ENCODE measurements around the gene CACNA1S. TPM values are rescaled to one million over a fixed set of nuclear protein-coding genes. Genes with fewer than 3 reads are reported as not detected.

CACNA1S gene
- polyA plus RNA-seq, 1 donor from 2014 or later: not detected

DNA sequence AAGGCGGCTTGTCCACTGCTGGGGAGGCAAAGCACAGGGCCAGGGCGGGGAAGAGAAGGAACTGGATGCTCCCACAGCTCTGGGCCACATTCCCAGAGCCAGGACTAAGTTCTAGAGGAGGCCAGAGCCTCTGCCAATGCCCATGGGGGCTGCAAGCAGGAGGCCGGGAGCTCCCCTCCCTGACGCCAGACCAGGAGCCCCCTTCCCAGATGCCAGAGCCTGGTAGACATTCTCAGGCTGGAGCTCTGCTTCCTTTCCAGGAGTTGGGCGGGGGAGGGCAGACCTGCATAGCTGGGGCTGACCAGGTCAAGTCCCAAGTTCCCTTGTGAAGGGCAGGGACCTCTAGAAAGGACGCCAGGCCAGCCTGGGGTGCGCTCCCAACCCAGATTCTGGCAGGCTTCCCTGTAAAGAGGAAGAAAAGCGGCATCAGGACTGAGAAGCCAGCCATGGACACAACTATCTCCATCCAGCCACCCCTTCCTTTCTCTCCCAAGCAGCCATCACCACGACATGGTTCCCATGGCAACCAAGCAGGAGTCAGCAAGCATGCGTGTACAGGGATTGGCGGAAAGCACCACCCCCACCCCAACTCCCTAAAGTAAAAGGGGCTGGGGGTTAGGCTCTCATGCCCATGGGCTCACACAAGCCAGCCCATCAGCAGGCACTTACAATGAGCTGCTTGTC is 102.1 kb downstream of the CACNA1S start:
- Mint-ChIP-seq H3K4me3 (peak overlapping the region in 1 of 4 donors; percentile 28), H3K9me3 (no peaks in the 10 kb centered on the region), H3K4me1 (peaks cover 16 to 26% (median 20%) of the 10 kb centered on the region in 3 donors), H3K27ac (no peak overlapping the region), H3K36me3 (peaks cover 2% of the 10 kb centered on the region), H3K27me3 (no peaks in the 10 kb centered on the region)

DNA sequence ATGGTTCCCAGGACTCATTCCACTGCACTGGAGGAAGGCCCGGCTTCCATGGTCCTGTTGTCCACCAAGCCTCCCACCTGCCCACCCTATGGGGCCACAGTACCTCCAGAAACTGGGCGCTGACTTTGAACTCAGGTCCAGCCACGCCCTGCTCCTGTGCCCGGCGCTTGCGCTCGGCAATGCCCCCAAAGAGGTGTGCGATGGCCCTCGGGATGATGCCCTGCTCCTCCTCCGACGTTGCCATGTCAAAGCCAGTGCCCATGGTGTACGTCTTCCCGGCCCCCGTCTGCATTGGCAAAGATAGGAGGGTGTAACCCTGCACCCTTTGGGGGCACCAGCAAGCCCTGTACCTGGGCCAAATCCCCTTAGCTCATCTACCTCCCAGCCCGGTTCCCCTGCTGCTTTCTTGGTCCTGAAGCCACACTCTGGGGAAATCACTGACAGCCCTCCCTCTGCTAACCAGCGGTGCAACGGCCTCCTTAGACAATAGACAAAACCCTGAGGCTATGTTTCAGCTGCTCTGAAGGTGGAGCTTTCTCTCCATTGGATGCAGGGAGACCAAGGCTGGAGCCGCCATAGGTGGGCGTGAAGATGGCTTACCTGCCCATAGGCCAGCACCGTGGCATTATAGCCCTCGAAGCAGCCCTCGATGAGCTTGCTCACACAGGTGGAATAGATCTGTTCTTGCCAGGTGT is 103.4 kb downstream of the CACNA1S start:
- no peak overlapping the region for H3K4me3 Mint-ChIP-seq
- no peak overlapping the region for H3K27ac Mint-ChIP-seq

DNA sequence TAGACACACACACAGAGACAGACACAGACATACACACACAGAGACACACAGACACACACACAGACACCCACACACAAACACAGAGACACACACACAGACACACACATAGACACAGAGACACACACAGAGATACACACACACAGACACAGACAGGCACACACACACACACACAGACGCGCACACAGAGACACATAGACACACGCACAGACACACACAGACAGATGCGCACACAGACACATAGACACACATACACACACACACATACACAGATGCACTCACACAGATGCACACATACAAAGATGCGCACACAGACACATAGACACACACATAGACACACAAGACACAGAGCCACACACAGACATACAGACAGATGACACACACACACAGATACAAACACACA is 104.7 kb downstream of the CACNA1S start:
- Mint-ChIP-seq H3K27me3 (no peaks in the 10 kb centered on the region), H3K27ac (no peak overlapping the region), H3K4me3 (no peak overlapping the region), H3K4me1 (peaks cover 11 to 16% (median 16%) of the 10 kb centered on the region in 3 donors), H3K9me3 (no peaks in the 10 kb centered on the region), H3K36me3 (peaks cover 4% of the 10 kb centered on the region)

More for the DNA sequence above, 103.4 kb downstream of the CACNA1S start:
- Mint-ChIP-seq H3K4me1 (peaks cover 11 to 21% (median 20%) of the 10 kb centered on the region in 3 donors), H3K27me3 (no peaks in the 10 kb centered on the region), H3K36me3 (peaks cover 2% of the 10 kb centered on the region), H3K9me3 (no peaks in the 10 kb centered on the region)

DNA sequence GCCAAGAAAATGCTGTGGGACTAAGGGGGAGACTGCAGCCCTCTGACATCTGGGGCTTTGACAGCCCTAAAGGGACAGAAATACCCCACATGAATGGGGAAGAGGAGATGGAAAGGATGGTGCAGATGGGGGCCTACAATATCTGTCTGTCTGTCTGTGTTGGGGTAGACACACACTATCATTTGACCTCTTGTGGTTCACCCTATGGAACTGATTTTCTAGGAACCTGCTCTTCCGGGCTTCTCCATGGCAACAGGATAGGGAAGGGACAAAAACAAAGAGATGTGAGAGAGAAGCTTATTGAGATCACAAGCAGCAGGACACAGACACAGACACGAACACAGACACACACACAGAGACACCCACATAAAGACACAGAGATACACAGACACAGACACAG is 105.8 kb downstream of the CACNA1S start:
- Mint-ChIP-seq H3K36me3 (peaks cover 4% of the 10 kb centered on the region), H3K9me3 (no peaks in the 10 kb centered on the region), H3K4me3 (no peak overlapping the region), H3K4me1 (peaks cover 7 to 12% (median 8%) of the 10 kb centered on the region in 3 donors), H3K27ac (no peak overlapping the region), H3K27me3 (no peaks in the 10 kb centered on the region)

DNA sequence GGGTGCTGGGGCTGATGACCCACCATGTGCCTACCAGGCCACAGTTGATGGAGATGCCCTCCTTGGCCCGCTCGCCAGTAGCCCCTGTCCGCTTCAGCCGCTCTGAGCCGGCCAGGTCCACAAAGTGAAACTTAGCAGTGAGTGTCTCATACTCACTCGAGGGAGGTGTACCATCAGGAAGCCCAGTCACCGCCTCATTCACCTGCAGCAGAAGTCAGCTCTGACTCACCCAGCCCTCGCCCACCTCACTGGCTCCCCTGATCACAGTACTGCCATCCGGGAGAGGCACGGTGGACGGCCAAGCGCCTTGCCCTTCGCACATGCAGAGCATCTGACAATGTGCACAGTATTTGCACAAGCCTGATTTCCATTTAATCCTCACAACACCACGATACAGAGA is 107.5 kb downstream of the CACNA1S start:
- Mint-ChIP-seq H3K9me3 (no peaks in the 10 kb centered on the region), H3K27me3 (no peaks in the 10 kb centered on the region), H3K4me3 (no peak overlapping the region), H3K27ac (no peak overlapping the region), H3K36me3 (peaks cover 4% of the 10 kb centered on the region), H3K4me1 (peaks cover 3 to 7% (median 6%) of the 10 kb centered on the region in 3 donors)

DNA sequence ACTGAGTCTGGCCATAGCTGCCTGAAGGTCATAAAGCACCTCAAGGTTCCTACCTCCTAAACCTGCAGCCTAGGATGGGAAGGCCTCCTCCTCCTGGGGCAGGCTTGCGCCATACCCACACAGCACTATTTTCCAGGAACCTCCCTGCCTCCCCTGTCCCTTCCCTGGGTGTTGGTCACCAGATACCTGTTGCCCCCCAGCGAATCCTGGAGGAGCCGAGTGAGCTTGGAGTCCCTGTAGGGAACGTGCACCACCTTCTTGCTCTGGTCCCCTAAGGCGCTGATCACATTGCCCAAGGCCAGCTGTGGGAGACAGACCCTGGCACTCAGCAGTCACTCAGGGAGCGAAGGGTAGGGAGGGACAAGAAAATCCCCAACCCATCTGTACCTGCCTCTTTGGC is 108.1 kb downstream of the CACNA1S start:
- Mint-ChIP-seq H3K4me1 (peaks cover 0 to 4% (median 3%) of the 10 kb centered on the region in 3 donors), H3K9me3 (no peaks in the 10 kb centered on the region), H3K36me3 (peaks cover 4% of the 10 kb centered on the region), H3K27me3 (no peaks in the 10 kb centered on the region), H3K27ac (no peak overlapping the region), H3K4me3 (no peak overlapping the region)

DNA sequence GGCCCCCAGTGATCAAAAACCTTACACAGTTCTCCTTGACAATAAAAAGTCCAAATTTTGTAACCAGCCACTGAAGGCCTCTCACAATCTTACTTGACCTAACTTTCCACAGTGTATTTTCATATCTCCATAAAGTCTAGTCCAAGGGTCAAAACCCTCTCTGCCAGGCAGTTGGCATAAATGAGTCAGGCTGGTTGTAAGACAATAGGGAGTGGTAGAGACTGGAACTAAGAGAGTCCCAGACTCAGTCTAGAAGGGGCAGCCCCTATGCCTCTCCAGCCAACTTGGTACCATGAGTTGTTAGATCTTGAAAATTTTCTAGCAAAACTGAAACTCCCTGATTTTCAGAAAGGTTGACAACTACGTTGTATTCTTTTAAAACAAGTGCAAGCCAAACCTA is 109.7 kb downstream of the CACNA1S start:
- Mint-ChIP-seq H3K9me3 (no peaks in the 10 kb centered on the region), H3K4me1 (peaks cover 2 to 5% (median 3%) of the 10 kb centered on the region in 3 donors), H3K36me3 (peaks cover 4% of the 10 kb centered on the region), H3K27ac (no peak overlapping the region), H3K27me3 (no peaks in the 10 kb centered on the region), H3K4me3 (no peak overlapping the region)

DNA sequence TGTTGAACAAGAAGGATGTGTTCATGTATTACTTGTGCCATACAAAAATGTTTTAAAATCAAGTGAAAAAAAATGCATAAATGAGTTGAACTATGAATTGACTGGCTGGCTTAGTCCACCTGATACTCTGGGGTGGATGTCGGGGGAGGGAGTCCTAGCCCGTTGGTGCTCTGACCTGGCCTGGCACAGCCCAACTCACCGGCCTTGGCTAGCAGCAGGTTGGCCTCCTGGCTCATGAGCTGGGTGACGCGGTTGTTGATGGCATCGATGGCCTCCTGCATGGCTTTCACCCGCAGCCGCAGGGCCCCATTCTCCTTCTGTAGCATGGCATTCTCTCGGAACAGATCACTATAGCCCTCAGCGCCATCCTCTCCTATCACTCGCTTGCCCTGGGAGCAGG is 110.3 kb downstream of the CACNA1S start:
- H3K4me3 Mint-ChIP-seq: no peak overlapping the region
- no peaks in the 10 kb centered on the region for H3K9me3 Mint-ChIP-seq
- no peak overlapping the region for H3K27ac Mint-ChIP-seq
- H3K36me3 Mint-ChIP-seq: peaks cover 8% of the 10 kb centered on the region
- H3K4me1 Mint-ChIP-seq: peaks cover 2 to 5% (median 3%) of the 10 kb centered on the region in 3 donors
- H3K27me3 Mint-ChIP-seq: no peaks in the 10 kb centered on the region

DNA sequence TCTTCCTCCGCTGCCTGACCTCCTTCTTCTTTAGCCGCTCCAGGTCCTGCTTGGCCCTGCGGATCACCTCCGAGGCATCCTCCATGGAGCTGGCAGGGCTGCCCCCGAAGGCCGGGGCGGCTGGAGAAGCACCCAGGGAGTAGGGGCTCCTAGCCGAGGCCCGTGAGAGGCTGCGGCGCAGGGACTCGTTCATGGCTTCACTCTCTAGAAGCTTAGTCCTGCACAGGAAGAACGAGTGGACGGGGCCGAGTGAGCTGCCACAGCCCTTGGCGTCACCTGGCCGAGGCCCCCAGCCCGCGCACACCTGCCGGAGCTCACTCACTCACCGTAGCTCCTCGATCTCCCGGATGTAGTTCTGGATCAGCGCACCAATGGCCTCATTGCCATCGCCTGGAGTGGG is 111.8 kb downstream of the CACNA1S start:
- Mint-ChIP-seq H3K4me1 (peaks cover 2 to 5% (median 3%) of the 10 kb centered on the region in 3 donors), H3K27me3 (no peaks in the 10 kb centered on the region), H3K4me3 (no peak overlapping the region), H3K9me3 (no peaks in the 10 kb centered on the region), H3K27ac (no peak overlapping the region), H3K36me3 (peaks cover 8% of the 10 kb centered on the region)

DNA sequence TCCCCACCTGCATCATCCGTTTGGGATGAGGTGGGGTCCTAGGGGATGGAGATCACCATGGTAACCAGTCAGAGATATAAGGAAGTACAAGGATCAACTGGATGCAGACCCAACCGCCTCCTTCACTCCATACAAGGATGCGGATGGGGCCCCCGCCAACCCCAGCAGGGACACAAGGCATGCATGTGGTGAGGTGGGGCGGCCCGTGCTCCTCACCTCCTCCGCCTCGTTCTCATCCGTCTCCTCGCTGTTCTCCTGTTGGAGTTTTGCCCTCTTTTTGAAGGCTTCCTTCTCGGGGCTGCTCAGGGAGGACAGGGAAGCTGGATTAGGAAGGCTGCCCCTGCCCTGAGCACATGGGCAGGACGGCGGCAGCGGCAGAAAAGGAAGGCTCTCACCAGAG is 112.6 kb downstream of the CACNA1S start:
- Mint-ChIP-seq H3K27me3 (no peaks in the 10 kb centered on the region), H3K4me3 (no peak overlapping the region), H3K4me1 (peaks cover 2 to 5% (median 3%) of the 10 kb centered on the region in 3 donors), H3K27ac (no peak overlapping the region), H3K36me3 (peaks cover 8% of the 10 kb centered on the region), H3K9me3 (no peaks in the 10 kb centered on the region)

DNA sequence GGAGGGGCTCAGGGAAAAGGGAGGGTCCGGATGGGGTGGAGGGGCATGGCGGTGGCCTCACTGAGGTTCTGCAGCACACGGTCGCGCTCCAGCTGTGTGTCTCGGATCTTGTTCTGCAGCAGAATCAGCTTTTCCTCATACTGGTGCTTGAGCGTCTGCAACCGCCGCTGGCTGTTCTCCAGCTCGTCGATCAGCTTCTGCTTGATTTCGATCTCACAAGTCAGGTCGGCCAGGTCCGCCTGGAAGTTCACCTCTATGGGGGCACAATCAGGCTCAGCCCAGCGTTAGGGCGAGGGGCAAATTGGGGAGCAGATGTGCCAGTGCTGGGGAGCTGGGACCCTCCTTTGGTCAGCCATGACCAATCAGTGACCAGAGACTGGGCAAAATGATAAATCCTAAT is 113.9 kb downstream of the CACNA1S start:
- H3K27me3 Mint-ChIP-seq: no peaks in the 10 kb centered on the region
- H3K4me3 Mint-ChIP-seq: no peak overlapping the region
- H3K27ac Mint-ChIP-seq: no peak overlapping the region
- peaks cover 2 to 5% (median 3%) of the 10 kb centered on the region in 3 donors for H3K4me1 Mint-ChIP-seq
- H3K36me3 Mint-ChIP-seq: peaks cover 8% of the 10 kb centered on the region
- H3K9me3 Mint-ChIP-seq: no peaks in the 10 kb centered on the region

DNA sequence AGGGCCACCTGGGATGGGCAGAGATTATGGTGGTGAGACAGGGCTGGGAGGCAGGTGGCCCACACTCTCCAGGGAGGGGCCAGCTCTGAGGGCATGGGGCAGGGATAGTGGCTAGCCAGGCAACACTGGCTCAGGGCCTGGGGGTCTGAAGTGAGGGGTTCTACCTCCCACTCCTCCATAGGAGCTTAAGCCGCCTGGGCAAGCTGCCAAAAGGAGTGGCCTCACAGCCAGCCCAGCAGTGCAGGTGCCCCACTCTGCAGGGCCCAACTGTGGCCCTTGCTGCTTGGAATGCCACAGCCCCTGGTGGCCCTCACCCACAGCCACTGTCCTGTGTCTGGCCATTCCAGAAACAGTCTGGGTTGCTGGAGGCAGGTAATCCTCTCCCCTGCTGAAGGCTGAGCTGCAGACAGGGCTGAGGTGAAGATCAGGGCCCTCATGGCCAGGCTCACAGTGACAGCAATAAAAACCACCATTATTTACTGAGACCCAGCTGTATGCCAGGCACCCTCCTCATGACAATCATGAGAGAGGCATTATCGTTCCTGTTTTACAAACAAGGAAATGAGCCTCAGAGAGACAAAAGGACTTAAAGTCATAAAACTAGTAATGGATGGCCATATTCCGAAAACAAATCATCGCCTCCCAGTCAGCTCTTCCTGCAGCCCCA is 119.7 kb downstream of the CACNA1S start:
- peaks cover 6% of the 10 kb centered on the region for H3K36me3 Mint-ChIP-seq
- peaks cover 0 to 1% (median 0%) of the 10 kb centered on the region in 3 donors for H3K4me1 Mint-ChIP-seq
- no peak overlapping the region for H3K4me3 Mint-ChIP-seq
- H3K27ac Mint-ChIP-seq: no peak overlapping the region
- H3K27me3 Mint-ChIP-seq: no peaks in the 10 kb centered on the region
- H3K9me3 Mint-ChIP-seq: no peaks in the 10 kb centered on the region

DNA sequence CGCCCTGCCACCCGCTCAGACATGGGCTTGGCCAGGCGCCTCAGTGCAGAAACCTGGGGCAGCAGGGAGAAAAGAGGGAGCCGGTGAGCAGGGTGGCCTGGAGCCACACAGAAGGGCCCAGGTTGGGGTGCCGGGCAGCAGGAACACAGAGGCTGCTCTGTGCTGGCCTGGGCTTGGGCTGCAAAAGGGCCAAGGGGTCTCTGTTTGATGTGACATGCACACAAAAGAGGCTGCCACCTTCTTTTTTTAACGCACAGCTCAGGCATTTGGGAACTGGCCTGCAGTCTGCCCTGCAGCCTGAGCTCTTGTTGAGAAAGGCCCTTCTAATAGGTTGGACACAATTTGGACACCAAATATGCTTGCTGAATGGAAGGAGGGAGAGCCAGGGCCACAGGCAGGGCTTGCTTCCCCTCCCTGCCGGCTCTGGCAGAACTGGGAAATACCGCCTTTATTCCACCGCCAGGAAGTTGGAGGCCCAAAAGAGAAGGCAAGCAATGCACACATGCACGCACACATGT is 121.1 kb downstream of the CACNA1S start:
- peak overlapping the region in 1 of 3 donors; percentile 79 for H3K27ac Mint-ChIP-seq
- no peaks in the 10 kb centered on the region for H3K27me3 Mint-ChIP-seq
- no peak overlapping the region for H3K4me3 Mint-ChIP-seq
- H3K4me1 Mint-ChIP-seq: peaks cover 0 to 1% (median 0%) of the 10 kb centered on the region in 3 donors
- no peaks in the 10 kb centered on the region for H3K36me3 Mint-ChIP-seq
- H3K9me3 Mint-ChIP-seq: no peaks in the 10 kb centered on the region

DNA sequence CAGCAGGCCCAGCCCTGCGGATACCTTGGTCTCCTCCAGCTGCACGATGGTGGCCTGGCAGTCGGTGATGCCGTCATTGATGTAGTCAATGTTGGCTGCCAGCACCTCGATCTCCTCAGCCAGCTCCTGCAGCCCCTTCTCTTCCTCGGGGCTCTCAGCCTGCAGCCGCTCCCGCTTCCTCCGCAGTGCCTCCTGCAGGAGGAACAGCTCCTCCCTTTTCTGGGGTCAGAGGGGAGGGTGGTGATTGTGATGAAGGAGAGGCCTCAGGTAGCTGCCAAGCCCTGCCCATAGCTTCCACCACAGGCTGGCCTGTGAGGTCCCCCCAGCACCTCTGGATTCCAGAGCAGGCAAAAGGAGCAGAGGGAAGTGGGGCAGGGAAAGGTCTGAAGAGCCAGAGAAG is 122.1 kb downstream of the CACNA1S start:
- Mint-ChIP-seq H3K9me3 (no peaks in the 10 kb centered on the region), H3K4me1 (peaks cover 0 to 1% (median 0%) of the 10 kb centered on the region in 3 donors), H3K27me3 (no peaks in the 10 kb centered on the region), H3K27ac (no peak overlapping the region), H3K36me3 (no peaks in the 10 kb centered on the region), H3K4me3 (no peak overlapping the region)

All from IgD-negative memory B cell (primary cell).